Astrocyte (in vitro differentiated cells and primary cell): ENCODE results near the gene PHLPP2. TPM values are rescaled to one million over a fixed set of nuclear protein-coding genes. Genes with fewer than 3 reads are reported as not detected.

Experiments used
- DNase-seq: peaks from one replicate; pipeline ENCODE4 v3.0.0-alpha.2; 2010; ENCODE audit warnings: low read depth
- FAIRE-seq: peaks from 2 replicates; lab custom pipeline; 2011; peaks lifted over from hg19 to GRCh38; lab: Jason Lieb, UNC
- H2AFZ ChIP-seq: 2 replicates; pipeline ENCODE4 v1.6.0; 2012; ENCODE audit warnings: low read depth, low read length, inconsistent platforms
- H3K27ac ChIP-seq: 2 replicates; pipeline ENCODE4 v1.5.1; 2011; ENCODE audit warnings: low read depth, low read length, inconsistent platforms
- H3K27me3 ChIP-seq: 2 replicates; pipeline ENCODE4 v1.6.0; 2011; ENCODE audit warnings: low read length, inconsistent platforms; ENCODE audit not compliant: insufficient read depth
- H3K36me3 ChIP-seq: 2 replicates; pipeline ENCODE4 v1.5.1; 2011; ENCODE audit warnings: low read length, inconsistent platforms; ENCODE audit not compliant: insufficient read depth
- H3K4me1 ChIP-seq: 2 replicates; pipeline ENCODE4 v1.5.1; 2011; ENCODE audit warnings: low read length, inconsistent platforms; ENCODE audit not compliant: insufficient read depth
- H3K4me2 ChIP-seq: 2 replicates; pipeline ENCODE4 v1.6.0; 2012; ENCODE audit warnings: low read length, inconsistent platforms
- H3K4me3 ChIP-seq: 2 replicates; pipeline ENCODE4 v1.5.1; 2011; ENCODE audit warnings: low read depth, mild to moderate bottlenecking, low read length, inconsistent platforms; ENCODE audit not compliant: insufficient read depth
- H3K79me2 ChIP-seq: 2 replicates; pipeline ENCODE4 v1.6.0; 2012; ENCODE audit warnings: mild to moderate bottlenecking, low read length, inconsistent platforms; ENCODE audit not compliant: insufficient read depth
- H3K9ac ChIP-seq: 2 replicates; pipeline ENCODE4 v1.6.0; 2012; ENCODE audit warnings: mild to moderate bottlenecking, low read length, inconsistent platforms
- H3K9me3 ChIP-seq: 2 replicates; pipeline ENCODE4 v1.5.1; 2012; ENCODE audit warnings: low read depth, mild to moderate bottlenecking, low read length, inconsistent platforms; ENCODE audit not compliant: insufficient read depth
- H4K20me1 ChIP-seq: 2 replicates; pipeline ENCODE4 v1.6.0; 2012; ENCODE audit warnings: low read length, inconsistent platforms; ENCODE audit not compliant: insufficient read depth
- H3K27ac Mint-ChIP-seq: one replicate; pipeline ENCODE4 v1.8.0; 2021; ENCODE audit warnings: mild to moderate bottlenecking, mixed read lengths; ENCODE audit not compliant: unreplicated experiment
- H3K27me3 Mint-ChIP-seq: one replicate; pipeline ENCODE4 v1.8.0; 2021; ENCODE audit warnings: low read depth, mixed read lengths; ENCODE audit not compliant: unreplicated experiment
- H3K36me3 Mint-ChIP-seq: one replicate; pipeline ENCODE4 v1.8.0; 2021; ENCODE audit warnings: low read depth, mixed read lengths; ENCODE audit not compliant: unreplicated experiment
- H3K4me1 Mint-ChIP-seq: one replicate; pipeline ENCODE4 v1.8.0; 2021; ENCODE audit warnings: low read depth, mixed read lengths; ENCODE audit not compliant: unreplicated experiment
- H3K4me3 Mint-ChIP-seq: one replicate; pipeline ENCODE4 v1.8.0; 2021; ENCODE audit warnings: mild to moderate bottlenecking, moderate library complexity, mixed read lengths; ENCODE audit not compliant: unreplicated experiment
- H3K9me3 Mint-ChIP-seq: one replicate; pipeline ENCODE4 v1.8.0; 2021; ENCODE audit warnings: mild to moderate bottlenecking, mixed read lengths; ENCODE audit not compliant: unreplicated experiment
- CTCF ChIP-seq: IDR thresholded peaks from 2 replicates; pipeline ENCODE4 v1.5.1; 2011; ENCODE audit warnings: low read depth, mild to moderate bottlenecking, inconsistent platforms, low read length, moderate library complexity; ENCODE audit not compliant: insufficient read depth
- EZH2 ChIP-seq: IDR thresholded peaks from 2 replicates; pipeline ENCODE4 v1.6.1; 2012; ENCODE audit warnings: mild to moderate bottlenecking, low read length, inconsistent platforms; ENCODE audit not compliant: insufficient read depth
- total RNA-seq: library from RNA; stranded (reverse); gene quantifications from 2 replicates; pipeline ENCODE4 v1.2.1, GENCODE V29; 2021

PHLPP2 gene
- total RNA-seq, 1 donor from 2014 or later, result 5.4 TPM

GRCh38 chr16:71674229-71674628, 50.3 kb downstream of the PHLPP2 start:
- Histone ChIP-seq H3K27ac (no peak overlapping the region), H3K4me1 (no peaks in the 10 kb centered on the region), H3K4me3 (no peak overlapping the region), H3K79me2 (no peaks in the 10 kb centered on the region), H3K9me3 (no peaks in the 10 kb centered on the region), H2AFZ (no peak overlapping the region), H4K20me1 (no peaks in the 10 kb centered on the region), H3K27me3 (no peaks in the 10 kb centered on the region), H3K4me2 (no peak overlapping the region), H3K9ac (no peak overlapping the region), H3K36me3 (peaks cover 28% of the 10 kb centered on the region)
- DNase-seq, result no peak
- Mint-ChIP-seq H3K9me3 (no peaks in the 10 kb centered on the region), H3K4me3 (no peak overlapping the region), H3K4me1 (peaks cover 4% of the 10 kb centered on the region), H3K36me3 (peaks cover 12% of the 10 kb centered on the region), H3K27ac (no peak overlapping the region), H3K27me3 (no peaks in the 10 kb centered on the region)
- FAIRE-seq, result no peak
- TF ChIP-seq CTCF (no peak), EZH2 (no peak)

- H3K9me3 ChIP-seq, result no peaks in the 10 kb centered on the region
- FAIRE-seq (no peak), DNase-seq (no peak)
- Mint-ChIP-seq H3K36me3 (peaks cover 12% of the 10 kb centered on the region), H3K4me3 (no peak overlapping the region), H3K4me1 (no peaks in the 10 kb centered on the region), H3K27me3 (no peaks in the 10 kb centered on the region), H3K9me3 (no peaks in the 10 kb centered on the region), H3K27ac (no peak overlapping the region)
- no peaks in the 10 kb centered on the region for H3K27me3 ChIP-seq
- no peak overlapping the region for H3K4me3 ChIP-seq
- no peak overlapping the region for H3K9ac ChIP-seq
- H3K27ac ChIP-seq, result no peak overlapping the region
- H3K4me2 ChIP-seq, result no peak overlapping the region
- peaks cover 30% of the 10 kb centered on the region for H3K36me3 ChIP-seq
- TF ChIP-seq EZH2 (no peak), CTCF (no peak)
- H4K20me1 ChIP-seq, result no peaks in the 10 kb centered on the region
- H3K79me2 ChIP-seq, result no peaks in the 10 kb centered on the region
- no peaks in the 10 kb centered on the region for H3K4me1 ChIP-seq
- H2AFZ ChIP-seq, result no peak overlapping the region
Measured at GRCh38 chr16:71673582-71673973, 50.9 kb downstream of the PHLPP2 start.

- no peaks in the 10 kb centered on the region for H3K27me3 Mint-ChIP-seq
- Histone ChIP-seq H4K20me1 (no peaks in the 10 kb centered on the region), H3K4me3 (no peak overlapping the region), H3K27ac (no peak overlapping the region), H3K36me3 (peaks cover 29% of the 10 kb centered on the region), H2AFZ (no peak overlapping the region), H3K4me1 (no peaks in the 10 kb centered on the region), H3K9ac (no peak overlapping the region), H3K27me3 (no peaks in the 10 kb centered on the region), H3K9me3 (no peaks in the 10 kb centered on the region), H3K79me2 (no peaks in the 10 kb centered on the region), H3K4me2 (no peak overlapping the region)
- DNase-seq (no peak), FAIRE-seq (no peak)
- no peak overlapping the region for H3K4me3 Mint-ChIP-seq
- peaks cover 12% of the 10 kb centered on the region for H3K36me3 Mint-ChIP-seq
- H3K9me3 Mint-ChIP-seq, result no peaks in the 10 kb centered on the region
- TF ChIP-seq CTCF (no peak), EZH2 (no peak)
- no peaks in the 10 kb centered on the region for H3K4me1 Mint-ChIP-seq
- no peak overlapping the region for H3K27ac Mint-ChIP-seq
Measured at GRCh38 chr16:71672803-71673581, 51.5 kb downstream of the PHLPP2 start.
